HG03175 (cell line): ENCODE results near the gene SLC25A30.
"Not testable (repeated sequence)": the region's sequence is repeated elsewhere in the genome, so short reads cannot be mapped to it uniquely, and the experiment has no call there.

Source experiments
- ATAC-seq: cut with Tn5 transposase; IDR thresholded peaks from one replicate; pipeline ENCODE4 v1.9.1; 2021; ENCODE audit warnings: mild to moderate bottlenecking, moderate library complexity; ENCODE audit not compliant: unreplicated experiment

The SLC25A30 gene

DNA sequence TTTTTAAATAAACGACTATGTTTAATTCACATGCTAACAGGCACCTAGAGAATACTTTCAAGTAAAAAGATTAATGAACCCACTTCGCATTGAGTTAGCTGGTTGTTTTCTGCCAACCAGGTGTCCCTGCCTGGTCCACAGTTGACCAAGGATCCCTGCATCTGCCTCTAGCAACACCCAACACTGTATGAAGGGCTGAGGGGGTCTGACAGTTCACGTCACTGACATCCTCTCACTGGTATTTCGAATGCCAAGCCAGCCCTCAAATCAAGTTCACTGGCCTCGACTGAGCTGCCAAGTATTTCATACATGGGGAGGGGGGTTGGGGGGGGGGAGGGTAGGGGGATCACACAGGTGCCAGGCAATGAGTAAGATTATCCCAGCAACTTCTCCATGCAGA, 25.4 kb downstream of the SLC25A30 start:
- ATAC-seq = no peak

DNA sequence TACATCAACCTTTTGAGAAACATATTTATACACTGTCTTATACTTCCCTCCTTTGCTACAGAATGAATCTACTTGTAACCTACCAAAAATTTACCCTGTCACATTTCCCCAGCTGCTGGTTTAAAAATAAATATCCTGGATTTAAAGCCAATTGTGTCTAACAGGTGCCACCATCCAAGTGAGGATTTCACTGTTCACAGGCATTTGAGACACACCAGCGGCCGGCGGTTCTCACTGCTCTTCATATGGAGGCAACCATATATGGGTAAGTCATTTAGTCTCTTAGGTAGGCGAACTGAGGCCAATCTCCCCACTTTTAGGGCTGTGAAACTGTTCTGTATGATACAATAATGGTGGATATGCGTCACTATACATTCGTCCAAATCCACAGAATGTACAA, 26.2 kb downstream of the SLC25A30 start:
- no peak for ATAC-seq

DNA sequence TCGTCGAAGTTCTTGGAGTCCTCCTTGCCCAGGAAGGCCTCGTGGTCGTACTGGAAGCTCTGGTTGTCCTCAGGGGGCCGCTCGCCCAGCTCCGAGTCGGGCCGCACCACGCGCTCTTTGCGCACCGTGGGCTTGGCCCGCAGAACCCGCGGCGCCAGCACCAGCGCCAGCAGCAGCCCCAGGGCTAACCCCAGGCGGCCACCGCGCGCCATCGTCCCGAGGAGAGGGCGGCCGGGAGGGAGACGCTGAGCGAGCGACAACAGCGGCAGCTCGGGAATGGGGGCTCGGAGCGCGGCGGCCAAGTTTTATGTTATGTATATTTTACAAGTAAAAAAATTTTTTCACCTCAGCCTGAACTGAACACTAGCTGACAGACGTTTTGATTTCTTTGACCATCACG, 27.0 kb downstream of the SLC25A30 start:
- ATAC-seq = not testable (repeated sequence)

DNA sequence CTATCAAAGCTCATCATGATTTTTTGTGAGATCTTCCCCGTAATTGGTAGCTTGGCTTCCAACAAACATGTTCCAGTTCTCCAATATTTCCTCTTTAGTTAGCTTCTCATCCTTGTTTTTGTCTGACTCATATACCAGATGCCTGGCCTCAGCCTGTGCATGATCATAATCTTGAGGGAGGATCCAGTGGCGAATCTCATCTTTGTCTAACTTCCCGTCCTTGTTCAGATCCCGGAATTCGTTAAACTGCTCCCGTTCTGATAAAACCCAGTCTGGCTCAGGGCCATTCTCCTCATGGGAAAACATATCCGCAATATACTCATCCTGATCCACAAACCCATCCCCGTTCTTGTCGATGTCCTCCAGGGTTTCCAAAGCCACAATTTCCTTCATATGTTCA, 27.8 kb downstream of the SLC25A30 start:
- ATAC-seq = not testable (repeated sequence)

DNA sequence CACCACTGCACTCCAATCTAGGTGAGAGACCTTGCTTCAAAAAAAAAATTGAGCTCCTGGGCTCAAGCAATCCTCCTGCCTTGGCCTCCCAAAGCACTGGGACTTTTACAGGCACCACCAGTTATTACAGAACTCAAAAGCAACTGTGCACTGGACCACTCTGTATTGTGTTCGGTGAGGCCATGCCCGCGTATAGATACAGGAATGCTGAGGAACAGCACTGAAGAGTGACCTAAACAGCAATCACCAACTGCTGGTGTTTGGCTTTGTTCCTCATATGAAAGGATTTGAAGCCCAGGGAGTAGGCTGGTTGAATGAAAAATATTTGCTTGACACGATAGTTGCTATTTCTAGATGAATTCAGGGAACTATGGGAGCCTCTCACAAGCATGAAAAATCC, 29.5 kb downstream of the SLC25A30 start:
- no peak for ATAC-seq

DNA sequence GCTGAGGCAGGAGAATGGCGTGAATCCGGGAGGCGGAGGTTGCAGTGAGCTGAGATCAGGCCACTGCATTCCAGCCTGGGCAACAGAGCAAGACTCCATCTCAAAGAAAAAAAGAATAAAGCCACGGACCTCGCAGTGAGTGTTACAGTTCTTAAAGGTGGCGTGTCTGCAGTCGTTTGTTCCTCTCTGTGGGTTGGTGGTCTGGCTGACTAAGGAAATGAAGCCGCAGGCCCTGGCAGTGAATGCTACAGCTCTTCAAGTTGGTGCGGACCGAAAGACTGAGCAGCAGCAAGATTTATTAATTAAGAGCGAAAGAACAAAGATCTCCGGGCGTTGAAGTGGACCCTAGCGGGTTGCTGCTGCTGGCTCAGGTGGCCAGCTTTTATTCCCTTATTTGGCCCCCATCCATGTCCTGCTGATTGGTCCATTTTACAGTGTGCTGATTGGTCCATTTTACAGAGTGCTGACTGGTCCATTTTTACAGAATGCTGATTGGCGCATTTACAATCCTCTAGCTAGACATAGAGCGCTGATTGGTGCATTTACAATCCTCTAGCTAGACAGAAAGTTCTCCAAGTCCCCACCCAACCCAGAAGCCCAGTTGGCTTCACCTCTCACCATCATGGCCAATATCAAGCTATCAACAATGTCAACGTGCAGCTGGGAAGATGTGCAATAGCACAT, 31.1 kb downstream of the SLC25A30 start:
- not testable (repeated sequence) for ATAC-seq

DNA sequence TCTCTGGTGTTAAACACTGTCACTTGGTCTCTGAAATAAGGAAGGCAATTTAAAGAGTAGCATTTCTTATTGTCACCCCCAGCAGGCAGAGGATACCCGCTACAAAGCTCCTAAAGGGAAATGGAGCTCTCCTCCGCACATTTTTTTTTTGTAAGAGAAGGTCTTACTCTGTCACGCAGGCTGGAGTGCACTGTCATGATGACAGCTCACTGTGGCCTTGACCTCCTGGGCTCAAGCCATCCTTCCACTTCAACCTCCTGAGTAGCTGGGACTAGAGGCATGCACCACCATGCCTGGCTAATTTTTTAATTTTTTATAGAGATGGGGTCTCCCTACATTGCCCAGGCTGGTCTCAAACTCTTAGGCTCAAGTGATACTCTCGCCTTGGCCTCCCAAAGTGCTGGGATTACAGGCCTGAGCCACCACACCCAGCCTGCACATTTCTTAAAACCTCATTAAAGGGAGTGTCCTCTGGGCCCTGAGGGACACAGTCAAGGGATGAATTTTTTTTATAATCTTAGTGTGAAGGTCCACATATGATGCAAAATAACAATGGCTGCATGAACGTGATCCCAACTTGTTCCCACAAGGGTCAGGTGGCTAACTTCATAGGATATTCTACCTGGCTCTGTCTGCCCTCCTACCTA, 32.1 kb downstream of the SLC25A30 start:
- ATAC-seq = no peak

DNA sequence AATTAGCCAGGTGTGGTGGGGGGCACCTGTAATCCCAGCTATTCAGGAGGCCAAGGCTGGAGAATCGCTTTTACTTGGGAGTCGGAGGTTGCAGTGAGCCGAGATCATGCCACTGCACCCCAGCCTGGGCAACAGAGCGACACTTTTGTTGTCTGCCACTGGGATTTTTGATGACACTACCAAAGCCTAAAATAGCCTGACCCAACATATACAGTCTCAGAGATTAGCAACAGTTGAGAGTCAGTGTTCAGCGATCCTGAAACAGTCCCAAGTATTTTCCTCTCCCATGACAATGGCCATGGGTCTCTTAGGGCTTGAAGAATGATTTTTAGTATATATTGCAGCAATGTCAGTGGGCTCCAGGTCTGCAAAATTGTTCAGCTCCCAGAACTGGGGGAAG, 32.9 kb downstream of the SLC25A30 start:
- no peak for ATAC-seq

DNA sequence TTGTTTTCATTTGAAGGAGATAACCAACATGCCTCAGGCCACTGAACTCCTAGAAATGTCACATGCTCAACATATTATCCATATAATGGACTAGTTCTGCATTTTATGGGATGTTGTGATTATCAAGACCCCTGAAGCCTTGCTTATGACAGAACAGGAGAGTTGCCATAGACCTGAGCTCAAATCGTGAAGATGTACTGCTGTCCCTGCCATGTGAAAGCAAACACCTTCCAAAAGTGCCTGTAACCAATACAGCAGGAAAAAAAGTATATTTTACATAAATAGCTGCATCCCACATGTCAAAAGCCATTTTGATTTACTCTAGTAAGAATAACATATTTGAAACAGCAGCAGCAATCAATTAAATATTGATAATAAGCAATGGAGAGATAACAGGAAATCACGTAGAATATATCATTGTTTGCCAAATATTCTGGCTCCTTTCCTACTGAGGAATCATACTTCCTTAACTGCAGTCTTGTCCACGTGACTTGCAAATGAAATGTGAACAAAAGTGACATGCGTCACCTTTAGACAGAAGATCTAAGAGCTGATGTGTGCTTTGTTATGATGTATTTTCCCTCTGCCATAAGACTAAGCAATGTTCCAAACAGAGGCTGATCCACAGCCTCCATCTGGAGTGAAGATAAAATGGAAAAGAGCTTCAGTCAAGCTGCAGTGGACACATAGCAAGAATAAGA, 33.5 kb downstream of the SLC25A30 start:
- no peak for ATAC-seq

DNA sequence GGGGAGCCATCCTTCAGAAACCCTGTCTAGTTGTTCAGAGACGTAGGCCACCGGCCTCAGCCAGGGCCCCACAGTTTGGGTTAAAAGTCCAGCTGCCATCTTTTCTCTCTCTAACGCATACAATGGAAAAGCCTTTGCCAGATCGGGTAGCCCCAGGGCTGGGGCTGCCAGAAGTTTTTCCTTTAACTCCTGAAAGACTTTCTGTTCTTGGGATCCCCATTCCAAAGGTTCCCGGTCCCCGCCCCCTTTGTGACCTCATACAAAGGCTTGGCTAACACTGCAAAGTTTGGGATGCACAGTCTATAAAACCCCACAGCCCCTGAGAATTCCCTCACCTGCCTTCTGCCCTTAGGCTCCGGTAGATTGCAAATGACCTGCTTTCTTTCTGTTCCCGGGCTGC, 35.4 kb downstream of the SLC25A30 start:
- ATAC-seq = not testable (repeated sequence)

DNA sequence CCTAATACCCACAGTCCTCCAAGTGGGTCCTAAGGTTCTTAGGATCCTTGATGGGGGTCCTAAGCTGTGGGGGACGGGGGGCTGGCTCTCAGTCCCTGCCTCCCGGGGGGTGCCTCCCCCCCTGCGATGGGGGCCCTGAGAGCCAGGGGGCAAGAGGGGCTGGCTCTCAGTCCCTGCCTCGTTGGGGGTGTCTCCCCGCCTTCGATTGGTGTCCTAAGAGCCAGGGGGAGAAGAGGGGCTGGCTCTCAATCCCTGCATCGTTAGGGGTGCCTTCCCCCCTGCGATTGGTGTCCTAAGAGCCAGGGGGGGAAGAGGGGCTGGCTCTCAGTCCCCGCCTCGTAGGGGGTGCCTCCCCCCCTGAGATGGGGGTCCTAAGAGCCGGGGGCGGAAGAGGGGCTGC, 37.0 kb downstream of the SLC25A30 start:
- ATAC-seq = no peak

DNA sequence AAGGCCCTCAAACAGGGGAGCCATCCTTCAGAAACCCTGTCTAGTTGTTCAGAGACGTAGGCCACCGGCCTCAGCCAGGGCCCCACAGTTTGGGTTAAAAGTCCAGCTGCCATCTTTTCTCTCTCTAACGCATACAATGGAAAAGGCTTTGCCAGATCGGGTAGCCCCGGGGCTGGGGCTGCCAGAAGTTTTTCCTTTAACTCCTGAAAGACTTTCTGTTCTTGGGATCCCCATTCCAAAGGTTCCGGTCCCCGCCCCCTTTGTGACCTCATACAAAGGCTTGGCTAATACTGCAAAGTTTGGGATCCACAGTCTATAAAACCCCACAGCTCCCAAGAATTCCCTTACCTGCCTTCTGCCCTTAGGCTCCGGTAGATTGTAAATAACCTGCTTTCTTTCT, 37.5 kb downstream of the SLC25A30 start:
- ATAC-seq = not testable (repeated sequence)

DNA sequence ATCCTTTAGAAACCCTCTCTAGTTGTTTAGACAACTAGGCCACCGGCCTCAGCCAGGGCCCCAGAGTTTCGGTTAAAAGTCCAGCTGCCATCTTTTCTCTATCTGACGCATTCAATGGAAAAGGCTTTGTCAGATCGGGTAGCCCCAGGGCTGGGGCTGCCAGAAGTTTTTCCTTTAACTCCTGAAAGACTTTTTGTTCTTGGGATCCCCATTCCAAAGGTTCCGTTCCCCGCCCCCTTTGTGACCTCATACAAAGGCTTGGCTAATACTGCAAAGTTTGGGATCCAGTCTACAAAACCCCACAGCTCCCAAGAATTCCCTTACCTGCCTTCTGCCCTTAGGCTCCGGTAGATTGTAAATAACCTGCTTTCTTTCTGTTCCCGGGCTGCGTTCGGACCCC, 38.7 kb downstream of the SLC25A30 start:
- not testable (repeated sequence) for ATAC-seq

DNA sequence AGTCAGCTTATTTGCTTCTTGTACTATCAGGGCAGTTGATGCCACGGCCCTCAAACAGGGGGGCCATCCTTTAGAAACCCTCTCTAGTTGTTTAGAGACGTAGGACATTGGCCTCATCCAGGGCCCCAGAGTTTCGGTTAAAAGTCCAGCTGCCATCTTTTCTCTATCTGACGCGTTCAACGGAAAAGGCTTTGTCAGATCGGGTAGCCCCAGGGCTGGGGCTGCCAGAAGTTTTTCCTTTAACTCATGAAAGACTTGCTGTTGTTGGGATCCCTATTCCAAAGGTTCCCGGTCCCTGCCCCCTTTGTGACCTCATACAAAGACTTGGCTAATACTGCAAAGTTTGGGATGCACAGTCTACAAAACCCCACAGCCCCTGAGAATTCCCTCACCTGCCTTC, 39.4 kb downstream of the SLC25A30 start:
- not testable (repeated sequence) for ATAC-seq

DNA sequence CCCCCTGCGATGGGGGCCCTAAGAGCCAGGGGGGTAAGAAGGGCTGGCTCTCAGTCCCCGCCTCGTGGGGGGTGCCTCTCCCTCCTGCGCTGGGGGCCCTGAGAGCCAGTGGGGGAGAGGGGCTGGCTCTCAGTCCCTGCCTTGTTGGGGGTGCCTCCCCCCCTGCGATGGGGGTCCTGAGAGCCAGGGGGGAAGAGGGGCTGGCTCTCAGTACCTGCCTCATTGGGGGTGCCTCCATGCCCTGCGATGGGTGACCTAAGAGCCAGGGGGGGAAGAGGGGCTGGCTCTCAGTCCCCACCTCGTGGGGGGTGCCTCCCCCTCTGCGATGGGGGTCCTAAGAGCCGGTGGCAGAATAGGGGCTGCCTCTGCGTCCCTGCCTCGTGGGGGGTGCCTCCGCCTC, 40.9 kb downstream of the SLC25A30 start:
- not testable (repeated sequence) for ATAC-seq

DNA sequence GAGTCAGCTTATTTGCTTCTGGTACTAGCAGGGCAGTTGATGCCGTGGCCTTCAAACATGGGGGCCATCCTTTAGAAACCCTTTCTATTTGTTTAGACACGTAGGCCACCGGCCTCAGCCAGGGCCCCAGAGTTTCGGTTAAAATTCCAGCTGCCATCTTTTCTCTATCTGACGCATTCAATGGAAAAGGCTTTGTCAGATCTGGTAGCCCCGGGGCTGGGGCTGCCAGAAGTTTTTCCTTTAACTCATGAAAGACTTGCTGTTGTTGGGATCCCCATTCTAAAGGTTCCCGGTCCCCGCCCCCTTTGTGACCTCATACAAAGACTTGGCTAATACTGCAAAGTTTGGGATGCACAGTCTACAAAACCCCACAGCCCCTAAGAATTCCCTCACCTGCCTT, 41.5 kb downstream of the SLC25A30 start:
- ATAC-seq = not testable (repeated sequence)

DNA sequence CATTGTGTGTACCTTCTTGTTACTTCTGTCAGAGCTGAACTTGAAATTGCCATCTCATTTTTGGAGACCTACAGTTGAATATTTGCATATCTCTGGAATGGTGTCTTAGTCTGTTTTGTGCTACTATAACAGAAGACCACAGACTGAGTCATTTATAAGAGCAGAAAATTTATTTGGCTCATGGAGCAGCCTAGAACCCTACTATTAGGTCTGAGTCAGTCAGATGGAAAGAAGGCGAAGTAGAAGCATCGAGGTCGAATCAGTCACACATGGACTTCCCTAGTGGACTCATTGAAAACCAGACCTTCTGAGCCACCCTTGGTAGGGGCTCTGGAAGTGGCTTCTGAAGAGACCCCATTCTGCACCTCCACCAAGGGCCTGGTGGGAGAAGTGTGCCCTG, 43.3 kb downstream of the SLC25A30 start:
- no peak for ATAC-seq

DNA sequence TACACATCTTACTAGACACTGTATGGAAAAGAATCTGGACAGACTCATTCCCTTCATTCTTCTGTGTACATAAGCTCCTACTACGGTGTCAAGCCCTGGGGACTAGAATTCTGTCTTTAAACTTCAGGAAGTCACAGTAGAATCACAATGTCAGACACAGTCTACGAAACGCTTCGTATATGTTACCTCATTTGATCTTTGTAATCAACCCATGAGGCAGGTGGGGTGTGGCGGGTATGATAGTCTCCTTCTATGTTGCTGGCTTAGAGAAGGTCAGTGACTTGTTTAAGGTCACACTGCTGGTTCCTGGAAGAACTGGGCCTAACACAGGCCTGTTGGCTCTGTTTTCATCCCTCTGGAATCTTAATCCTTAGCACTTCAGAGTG, 45.0 kb downstream of the SLC25A30 start:
- ATAC-seq = no peak

DNA sequence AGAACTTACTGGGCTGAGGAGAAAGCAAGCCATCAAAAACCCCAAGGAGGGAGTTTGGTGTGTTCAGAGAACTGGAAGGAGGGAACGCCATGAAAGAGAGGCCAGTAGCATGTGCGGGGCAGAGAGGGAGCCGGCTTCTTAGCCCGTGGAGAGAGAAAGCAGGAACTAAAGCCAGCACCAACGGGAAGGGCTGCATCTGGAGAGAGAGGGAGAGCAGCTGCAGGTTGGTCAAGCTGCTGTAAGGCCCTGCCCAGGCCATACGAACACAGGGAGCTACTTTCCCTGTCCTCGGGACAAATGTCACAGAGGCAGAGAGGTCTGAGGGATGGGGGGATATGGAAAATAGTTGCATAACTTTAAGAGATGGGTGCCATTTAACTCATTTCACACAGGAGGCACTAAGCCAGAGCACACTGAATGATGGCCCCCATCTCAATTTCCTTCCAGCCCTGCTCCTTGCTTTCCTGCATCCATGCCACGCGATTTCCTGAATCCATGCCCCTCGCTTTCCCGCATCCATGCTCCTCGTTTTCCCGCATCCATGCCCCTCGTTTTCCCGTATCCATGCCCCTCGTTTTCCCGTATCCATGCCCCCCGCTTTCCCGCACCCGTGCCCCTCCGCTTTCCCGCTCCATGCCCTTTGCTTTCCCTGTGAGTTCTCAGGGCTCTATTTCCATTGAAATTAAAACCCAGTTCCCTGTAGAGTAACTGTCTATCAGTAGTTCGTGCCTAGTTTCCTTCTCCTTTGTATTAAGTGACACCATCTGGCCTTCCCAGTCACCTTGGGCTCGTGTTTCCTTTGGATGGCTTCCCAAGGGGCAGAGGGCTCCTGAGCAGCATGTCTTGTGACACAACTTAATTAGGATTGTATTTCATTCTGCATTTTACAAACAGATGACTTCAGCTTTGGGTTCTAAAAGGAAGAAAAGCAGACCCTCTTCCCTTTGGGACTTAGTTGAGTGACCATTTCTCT, 45.7 kb downstream of the SLC25A30 start:
- ATAC-seq = no peak

DNA sequence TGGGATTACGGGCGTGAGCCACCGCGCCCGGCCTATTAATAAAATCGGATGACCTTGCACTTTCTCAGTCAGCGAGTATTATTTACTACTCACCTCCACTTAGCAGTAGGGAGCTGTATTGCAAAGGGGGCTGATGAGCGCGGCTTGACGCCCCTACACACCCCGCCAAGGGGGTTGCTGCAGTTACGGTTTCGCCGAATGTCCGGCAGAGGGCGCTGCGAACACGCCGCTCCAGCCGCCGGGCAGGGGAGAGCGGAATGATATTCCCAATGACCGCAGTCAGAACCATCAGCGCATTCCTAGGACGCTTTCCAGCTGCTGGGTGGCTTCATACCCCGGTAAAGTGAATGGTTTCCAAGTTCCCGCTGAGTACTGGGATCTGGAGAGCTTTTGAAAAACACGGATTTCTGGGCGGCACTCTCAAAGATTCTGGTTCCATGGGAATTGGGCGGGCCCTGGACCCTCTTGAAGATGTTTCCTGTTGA, 47.2 kb downstream of the SLC25A30 start:
- no peak for ATAC-seq

DNA sequence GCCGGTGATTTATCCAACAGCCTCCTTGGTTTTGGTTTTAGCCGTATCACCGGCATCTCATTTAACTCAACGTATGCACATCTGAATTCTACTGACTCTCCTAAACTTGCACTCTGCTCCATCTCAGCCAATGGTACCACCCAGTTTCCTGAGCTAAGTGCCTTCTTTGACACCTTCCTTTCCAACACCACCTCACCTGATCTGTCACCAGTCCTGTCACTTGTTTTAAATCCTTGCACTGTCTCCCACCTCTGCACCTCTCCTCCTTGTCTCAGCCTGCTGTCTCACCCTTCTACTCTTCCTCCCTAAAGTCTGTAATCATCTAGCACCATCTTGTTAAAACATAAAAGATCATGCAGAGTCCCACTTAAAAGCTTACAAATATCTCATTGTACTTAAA, 49.1 kb downstream of the SLC25A30 start:
- no peak for ATAC-seq
